CD4-positive, alpha-beta memory T cell (primary cell): Measurements from ENCODE around the gene PITX2. TPM values are rescaled to one million over a fixed set of nuclear protein-coding genes. Genes with fewer than 3 reads are reported as not detected.

Experiments used
- CTCF ChIA-PET: fragments of 350-600 bp; sonication (Branson Sonifier 250); formaldehyde crosslinking; loops from one replicate; lab custom pipeline; 2021; ENCODE audit warnings: inconsistent platforms; ENCODE audit not compliant: partially characterized antibody; lab: Charles Lee
- POLR2A ChIA-PET: fragments of 350-600 bp; sonication (Branson Sonifier 250); formaldehyde crosslinking; loops from one replicate; lab custom pipeline; 2021; ENCODE audit not compliant: partially characterized antibody; lab: Charles Lee
- DNase-seq, 5 donors: peaks; one replicate each; pipeline versions ENCODE4 v3.0.0 to v3.0.0-alpha.2; 2020 to 2022; ENCODE audit warnings: mixed read lengths in 1 of 5
- H3K27ac ChIP-seq: one replicate; pipeline ENCODE4 v1.7.0; 2013; ENCODE audit warnings: low read depth, low read length
- H3K27me3 ChIP-seq: 2 replicates; pipeline ENCODE4 v1.7.0; 2013; ENCODE audit warnings: mild to moderate bottlenecking, low read length, moderate library complexity; ENCODE audit not compliant: insufficient read depth
- H3K36me3 ChIP-seq: 2 replicates; pipeline ENCODE4 v1.7.0; 2013; ENCODE audit warnings: mild to moderate bottlenecking, low read length, moderate library complexity; ENCODE audit not compliant: insufficient read depth
- H3K4me1 ChIP-seq: 2 replicates; pipeline ENCODE4 v1.7.0; 2013; ENCODE audit warnings: mild to moderate bottlenecking, low read length, moderate library complexity; ENCODE audit not compliant: insufficient read depth
- H3K4me3 ChIP-seq, 2 donors: one replicate each; pipeline ENCODE4 v1.7.0; 2013; ENCODE audit warnings: low read length in 2 of 2, mild to moderate bottlenecking in 1 of 2
- H3K9me3 ChIP-seq, 2 donors: one replicate each; pipeline ENCODE4 v1.7.0; 2013; ENCODE audit warnings: low read length in 2 of 2, control low read depth in 1 of 2; ENCODE audit not compliant: control insufficient read depth in 1 of 2
- H3K27ac Mint-ChIP-seq, 7 donors: one replicate each; pipeline ENCODE4 v1.8.0; 2020 to 2021; ENCODE audit warnings: mixed read lengths in 7 of 7, mild to moderate bottlenecking in 6 of 7, inconsistent platforms in 3 of 7, moderate library complexity in 3 of 7
- H3K27me3 Mint-ChIP-seq, 2 donors: one replicate each; pipeline ENCODE4 v1.8.0; 2020 to 2021; ENCODE audit warnings: mixed read lengths in 2 of 2
- H3K36me3 Mint-ChIP-seq, 2 donors: one replicate each; pipeline ENCODE4 v1.8.0; 2020 to 2021; ENCODE audit warnings: mixed read lengths in 2 of 2, inconsistent platforms in 1 of 2, mild to moderate bottlenecking in 1 of 2
- H3K4me1 Mint-ChIP-seq, 4 donors: one replicate each; pipeline ENCODE4 v1.8.0; 2020 to 2021; ENCODE audit warnings: mixed read lengths in 4 of 4, mild to moderate bottlenecking in 1 of 4
- H3K4me3 Mint-ChIP-seq, 8 donors: one replicate each; pipeline ENCODE4 v1.8.0; 2020 to 2021; ENCODE audit warnings: mixed read lengths in 8 of 8, mild to moderate bottlenecking in 7 of 8, moderate library complexity in 6 of 8, inconsistent platforms in 3 of 8
- H3K9me3 Mint-ChIP-seq, 8 donors: one replicate each; pipeline ENCODE4 v1.8.0; 2020 to 2021; ENCODE audit warnings: mixed read lengths in 8 of 8, mild to moderate bottlenecking in 5 of 8, inconsistent platforms in 3 of 8, moderate library complexity in 1 of 8
- intact Hi-C: fragments of 100-400 bp; cut with micrococcal nuclease; formaldehyde crosslinking; loops from one replicate; pipeline ENCODE4 v1.15.1; 2023
- polyA plus RNA-seq, 2 donors: library from polyadenylated mRNA; unstranded; fragments of 300-500 nt; fragmentation: Illumina TruSeq; gene quantifications; one replicate each; pipeline ENCODE4 v1.2.3, GENCODE V29; 2021
- total RNA-seq, 2 experiments: library from RNA; stranded (reverse); gene quantifications; one replicate each; pipeline ENCODE4 v1.2.3, GENCODE V29; 2021

The PITX2 gene
- total RNA-seq, result not detected
- polyA plus RNA-seq, result not detected

- Histone ChIP-seq H3K4me3 (no peak within 1 kb of the TSS), H3K36me3 (no peaks in the 10 kb centered on the region), H3K27me3 (peaks cover 79% of the 10 kb centered on the region), H3K9me3 (no peaks in the 10 kb centered on the region), H3K27ac (no peak within 1 kb of the TSS), H3K4me1 (peaks cover 28% of the 10 kb centered on the region)
- ChIA-PET POLR2A (no interaction called here), CTCF (interaction anchor here (1.1 kb wide), 1 partner anchor 10 kb away, joined by 3 read pairs; no protein-coding TSS in a partner anchor)
- DNase-seq, result no peak
- Mint-ChIP-seq H3K36me3 (peaks cover 0 to 5% of the 10 kb centered on the region in 2 donors), H3K4me1 (peaks cover 8 to 46% (median 23%) of the 10 kb centered on the region in 4 donors), H3K27ac (no peak within 1 kb of the TSS), H3K9me3 (peaks cover 4 to 49% (median 30%) of the 10 kb centered on the region in 8 donors), H3K27me3 (peaks cover 73 to 80% of the 10 kb centered on the region in 2 donors), H3K4me3 (peak within 1 kb of the TSS; percentile 58 to 82 (median 68))
- intact Hi-C loops, result no loop called here
These were observed at the start of gene PITX2 for GRCh38 chr4:110622841-110623717. Gene PITX2 (minus strand): TSS chr4:110623077. CDS start chr4:110622460, 617 bp downstream.

- Mint-ChIP-seq H3K4me1 (no peaks in the 10 kb centered on the region), H3K27ac (no peak overlapping the region), H3K4me3 (no peak overlapping the region), H3K27me3 (peaks cover 1 to 3% of the 10 kb centered on the region in 2 donors), H3K36me3 (no peaks in the 10 kb centered on the region), H3K9me3 (peaks cover 0 to 1% (median 0%) of the 10 kb centered on the region in 8 donors)
- no peak for DNase-seq
- Histone ChIP-seq H3K27me3 (no peaks in the 10 kb centered on the region), H3K27ac (no peak overlapping the region), H3K36me3 (no peaks in the 10 kb centered on the region), H3K9me3 (no peaks in the 10 kb centered on the region), H3K4me3 (no peak overlapping the region), H3K4me1 (no peaks in the 10 kb centered on the region)
- intact Hi-C loops, result no loop called here
- CTCF ChIA-PET, result no interaction called here
- POLR2A ChIA-PET, result no interaction called here
These were observed 48.8 kb upstream of the PITX2 start for GRCh38 chr4:110671679-110672078.

- Histone ChIP-seq H3K27me3 (no peaks in the 10 kb centered on the region), H3K9me3 (no peaks in the 10 kb centered on the region), H3K27ac (no peak overlapping the region), H3K4me3 (no peak overlapping the region), H3K36me3 (no peaks in the 10 kb centered on the region), H3K4me1 (no peaks in the 10 kb centered on the region)
- ChIA-PET CTCF (no interaction called here), POLR2A (no interaction called here)
- peaks cover 1 to 4% of the 10 kb centered on the region in 2 donors for H3K27me3 Mint-ChIP-seq
- no peak overlapping the region for H3K27ac Mint-ChIP-seq
- DNase-seq, result no peak
- intact Hi-C loops, result no loop called here
- no peaks in the 10 kb centered on the region for H3K9me3 Mint-ChIP-seq
- H3K36me3 Mint-ChIP-seq, result no peaks in the 10 kb centered on the region
- H3K4me1 Mint-ChIP-seq, result no peaks in the 10 kb centered on the region
- no peak overlapping the region for H3K4me3 Mint-ChIP-seq
These were observed 46.8 kb upstream of the PITX2 start for GRCh38 chr4:110669663-110670062.

GRCh38 chr4:110668463-110669235 lies 45.8 kb upstream of the PITX2 start:
- Histone ChIP-seq H3K4me3 (no peak overlapping the region), H3K36me3 (no peaks in the 10 kb centered on the region), H3K9me3 (no peaks in the 10 kb centered on the region), H3K27ac (no peak overlapping the region), H3K4me1 (no peaks in the 10 kb centered on the region), H3K27me3 (no peaks in the 10 kb centered on the region)
- POLR2A ChIA-PET, result no interaction called here
- DNase-seq, result no peak
- H3K36me3 Mint-ChIP-seq, result no peaks in the 10 kb centered on the region
- H3K9me3 Mint-ChIP-seq, result no peaks in the 10 kb centered on the region
- CTCF ChIA-PET, result no interaction called here
- no peak overlapping the region for H3K4me3 Mint-ChIP-seq
- H3K27me3 Mint-ChIP-seq, result peaks cover 1 to 5% of the 10 kb centered on the region in 2 donors
- no peaks in the 10 kb centered on the region for H3K4me1 Mint-ChIP-seq
- no peak overlapping the region for H3K27ac Mint-ChIP-seq
- intact Hi-C loops, result no loop called here

- Histone ChIP-seq H3K4me1 (no peaks in the 10 kb centered on the region), H3K9me3 (no peaks in the 10 kb centered on the region), H3K27me3 (no peaks in the 10 kb centered on the region), H3K4me3 (no peak overlapping the region), H3K36me3 (no peaks in the 10 kb centered on the region), H3K27ac (no peak overlapping the region)
- intact Hi-C loops, result no loop called here
- no peaks in the 10 kb centered on the region for H3K9me3 Mint-ChIP-seq
- peaks cover 1 to 5% of the 10 kb centered on the region in 2 donors for H3K27me3 Mint-ChIP-seq
- CTCF ChIA-PET, result no interaction called here
- H3K36me3 Mint-ChIP-seq, result no peaks in the 10 kb centered on the region
- no peak overlapping the region for H3K27ac Mint-ChIP-seq
- H3K4me1 Mint-ChIP-seq, result no peaks in the 10 kb centered on the region
- no peak for DNase-seq
- H3K4me3 Mint-ChIP-seq, result no peak overlapping the region
- POLR2A ChIA-PET, result no interaction called here
These were observed 44.8 kb upstream of the PITX2 start for GRCh38 chr4:110667670-110668069.

GRCh38 chr4:110666030-110666429 lies 43.2 kb upstream of the PITX2 start:
- ChIA-PET POLR2A (no interaction called here), CTCF (no interaction called here)
- Mint-ChIP-seq H3K36me3 (no peaks in the 10 kb centered on the region), H3K9me3 (no peaks in the 10 kb centered on the region), H3K4me3 (no peak overlapping the region), H3K27me3 (peaks cover 1 to 5% of the 10 kb centered on the region in 2 donors), H3K4me1 (no peaks in the 10 kb centered on the region), H3K27ac (no peak overlapping the region)
- no peaks in the 10 kb centered on the region for H3K9me3 ChIP-seq
- no peak for DNase-seq
- H3K4me3 ChIP-seq, result no peak overlapping the region
- no peak overlapping the region for H3K27ac ChIP-seq
- H3K4me1 ChIP-seq, result no peaks in the 10 kb centered on the region
- no peaks in the 10 kb centered on the region for H3K27me3 ChIP-seq
- intact Hi-C loops, result no loop called here
- no peaks in the 10 kb centered on the region for H3K36me3 ChIP-seq

GRCh38 chr4:110663738-110664444 lies 41.0 kb upstream of the PITX2 start:
- no peak overlapping the region for H3K4me3 ChIP-seq
- POLR2A ChIA-PET, result no interaction called here
- no peaks in the 10 kb centered on the region for H3K27me3 ChIP-seq
- H3K4me1 ChIP-seq, result no peaks in the 10 kb centered on the region
- no peak for DNase-seq
- intact Hi-C loops, result no loop called here
- Mint-ChIP-seq H3K9me3 (peaks cover 0 to 1% (median 0%) of the 10 kb centered on the region in 8 donors), H3K27me3 (peaks cover 2 to 5% of the 10 kb centered on the region in 2 donors), H3K36me3 (no peaks in the 10 kb centered on the region), H3K27ac (no peak overlapping the region), H3K4me1 (no peaks in the 10 kb centered on the region), H3K4me3 (no peak overlapping the region)
- CTCF ChIA-PET, result interaction anchor here (0.7 kb wide), 1 partner anchor 1339 kb away, joined by 4 read pairs; no protein-coding TSS in a partner anchor
- no peaks in the 10 kb centered on the region for H3K9me3 ChIP-seq
- no peaks in the 10 kb centered on the region for H3K36me3 ChIP-seq
- no peak overlapping the region for H3K27ac ChIP-seq
